Liver (tissue), 3 donors: ENCODE measurements around the gene IRF4.

Source experiments
- CTCF ChIP-seq: fragments of 150-350 bp; IDR thresholded peaks from 2 replicates; pipeline ENCODE4 v1.5.1; 2017; ENCODE audit warnings: improper control_type of control experiment, low read depth, low read length; ENCODE audit not compliant: missing input control
- EGR1 ChIP-seq, 2 donors: IDR thresholded peaks; 2 replicates each; pipeline ENCODE4 v1.6.1; 2016 to 2018; ENCODE audit warnings: antibody characterized with exemption in 2 of 2, low read depth in 2 of 2
- GABPA ChIP-seq, 2 donors: IDR thresholded peaks in 1 of 2; conservative IDR thresholded peaks in 1 of 2; 2 replicates each; pipeline ENCODE4 v1.6.1; 2016; ENCODE audit warnings: antibody characterized with exemption in 2 of 2, mild to moderate bottlenecking in 1 of 2, moderate library complexity in 1 of 2
- MAX ChIP-seq: IDR thresholded peaks from 2 replicates; pipeline ENCODE4 v1.6.1; 2016; ENCODE audit warnings: antibody characterized with exemption
- RAD21 ChIP-seq, 2 donors: IDR thresholded peaks; 2 replicates each; pipeline ENCODE4 v1.6.1; 2016; ENCODE audit warnings: antibody characterized with exemption in 2 of 2, mild to moderate bottlenecking in 2 of 2
- REST ChIP-seq: IDR thresholded peaks from 2 replicates; pipeline ENCODE4 v1.6.1; 2016; ENCODE audit warnings: antibody characterized with exemption, mild to moderate bottlenecking
- RXRA ChIP-seq, 2 donors: IDR thresholded peaks; 2 replicates each; pipeline ENCODE4 v1.6.1; 2017 to 2018; ENCODE audit warnings: antibody characterized with exemption in 2 of 2, mild to moderate bottlenecking in 1 of 2
- donor health status: healthy.
- donor health status: healthy.

GRCh38 chr6:355373-356208 is 36.0 kb upstream of the IRF4 start:
- no peak for TF ChIP-seq CTCF
- peak in 1 of 2 donors; percentile 21 for TF ChIP-seq RAD21 (IDR thresholded peaks at IDR 0.05)
- peak; percentile 66 for TF ChIP-seq REST
- TF ChIP-seq GABPA (IDR thresholded peaks at IDR 0.05 in 1 of 2, conservative IDR thresholded peaks at IDR 0.05 in 1 of 2), result no peak
- TF ChIP-seq EGR1 (IDR thresholded peaks at IDR 0.05; ENCODE audit: low read depth in 2 of 2), result peak in 1 of 2 donors; percentile 65
- peak; percentile 13 to 75 for TF ChIP-seq RXRA (IDR thresholded peaks at IDR 0.05)
- no peak for TF ChIP-seq MAX
